CD4-positive, alpha-beta T cell (primary cell): ENCODE data around the gene S100Z. TPM values are rescaled to one million over a fixed set of nuclear protein-coding genes. Genes with fewer than 3 reads are reported as not detected.
"Not testable (repeated sequence)": the region's sequence is repeated elsewhere in the genome, so short reads cannot be mapped to it uniquely, and the experiment has no call there.

ENCODE experiments used
- ATAC-seq: fragments of 200-7000 bp; cut with Tn5 transposase; one replicate; pipeline ENCODE4 v1.10.0; 2022; ENCODE audit warnings: mild to moderate bottlenecking; ENCODE audit not compliant: poor library complexity
- CTCF ChIA-PET: fragments of 350-600 bp; sonication (Branson Sonifier 250); formaldehyde crosslinking; loops from one replicate; lab custom pipeline; 2021; ENCODE audit warnings: antibody characterized with exemption, inconsistent platforms; lab: Charles Lee
- POLR2A ChIA-PET: fragments of 350-600 bp; sonication (Branson Sonifier 250); formaldehyde crosslinking; loops from one replicate; lab custom pipeline; 2021; ENCODE audit warnings: antibody characterized with exemption, inconsistent platforms; lab: Charles Lee
- DNase-seq, 14 experiments: peaks; one replicate each; pipeline ENCODE4 v3.0.0-alpha.2; 2013 to 2020; ENCODE audit warnings: mixed read lengths in 2 of 14
- H3K27ac ChIP-seq, 2 donors: one replicate each; pipeline versions ENCODE4 v1.5.1 to v1.7.0; 2013; ENCODE audit warnings: low read length in 2 of 2, low read depth in 1 of 2, mild to moderate bottlenecking in 1 of 2
- H3K27me3 ChIP-seq, 2 experiments: 1 replicate in 1 of 2; 2 replicates in 1 of 2; pipeline versions ENCODE4 v1.6.1 to v1.7.0; 2013; ENCODE audit warnings: low read length in 2 of 2, control low read depth in 1 of 2, mild to moderate bottlenecking in 1 of 2, moderate library complexity in 1 of 2; ENCODE audit not compliant: insufficient read depth in 2 of 2, control insufficient read depth in 1 of 2
- H3K36me3 ChIP-seq: one replicate; pipeline ENCODE4 v1.6.1; 2013; ENCODE audit warnings: low read length, control low read depth; ENCODE audit not compliant: insufficient read depth
- H3K4me1 ChIP-seq: one replicate; pipeline ENCODE4 v1.6.1; 2013; ENCODE audit warnings: low read length, control low read depth; ENCODE audit not compliant: insufficient read depth
- H3K4me3 ChIP-seq: one replicate; pipeline ENCODE4 v1.5.1; 2013; ENCODE audit warnings: mild to moderate bottlenecking, low read length, moderate library complexity
- H3K9me3 ChIP-seq, 2 experiments: 1 replicate in 1 of 2; 2 replicates in 1 of 2; pipeline versions ENCODE4 v1.6.1 to v1.7.0; 2013; ENCODE audit warnings: low read length in 2 of 2, mild to moderate bottlenecking in 2 of 2, control low read depth in 1 of 2, moderate library complexity in 1 of 2; ENCODE audit not compliant: control insufficient read depth in 1 of 2, insufficient read depth in 1 of 2
- H3K27ac Mint-ChIP-seq: one replicate; pipeline ENCODE4 v1.8.0; 2020; ENCODE audit warnings: mixed read lengths
- H3K27me3 Mint-ChIP-seq: one replicate; pipeline ENCODE4 v1.8.0; 2021; ENCODE audit warnings: mixed read lengths
- H3K36me3 Mint-ChIP-seq: one replicate; pipeline ENCODE4 v1.8.0; 2021; ENCODE audit warnings: low read depth, mixed read lengths
- H3K4me1 Mint-ChIP-seq: one replicate; pipeline ENCODE4 v1.8.0; 2021; ENCODE audit warnings: low read depth, mixed read lengths
- H3K4me3 Mint-ChIP-seq: one replicate; pipeline ENCODE4 v1.8.0; 2020; ENCODE audit warnings: mild to moderate bottlenecking, mixed read lengths
- H3K9me3 Mint-ChIP-seq: one replicate; pipeline ENCODE4 v1.8.0; 2020; ENCODE audit warnings: mixed read lengths
- intact Hi-C, 2 experiments: fragments of 100-400 bp; cut with DNase I in 1 of 2; cut with micrococcal nuclease in 1 of 2; formaldehyde crosslinking; loops; one replicate each; pipeline versions ENCODE4 v1.15.1 to v1.9.0; 2023 to 2025; cut with DNase I, micrococcal nuclease
- total RNA-seq, 174 experiments: library from RNA in 2 of 174; stranded (reverse) in 2 of 174; gene quantifications; one replicate each; pipeline ENCODE4 v1.2.3 and lab custom pipeline; 2021 to 2026
- TF ChIP-seq, protein P1 (sequence below): fragments of 200-600 bp; IDR thresholded peaks from one replicate; pipeline ENCODE4 v1.8.0; 2022; ENCODE audit warnings: antibody characterized with exemption, mild to moderate bottlenecking

Gene S100Z
- total RNA-seq, 2 experiments from 2014 or later: 0.22 to 0.47 TPM

DNA sequence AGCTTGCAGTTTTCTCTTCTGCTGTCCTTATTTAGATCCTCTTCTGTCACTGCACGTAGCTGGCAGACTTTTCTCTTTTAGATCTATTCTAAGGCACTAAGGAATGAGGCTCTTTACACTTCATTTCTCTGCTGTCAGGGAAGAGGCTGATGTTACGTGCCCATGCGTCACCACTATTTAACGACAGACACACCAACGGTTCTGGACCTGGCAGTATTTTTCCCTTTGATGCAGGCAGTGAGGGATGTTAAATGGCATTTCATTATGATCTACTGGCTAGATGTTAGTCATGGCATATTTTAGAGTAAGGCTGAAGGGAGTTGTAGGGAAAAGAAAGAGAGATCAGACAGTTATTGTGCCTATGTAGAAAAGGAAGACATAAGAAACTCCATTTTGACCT is 94.8 kb downstream of the S100Z start:
- Mint-ChIP-seq H3K4me3 (no peak overlapping the region), H3K27ac (no peak overlapping the region), H3K27me3 (peaks cover 20% of the 10 kb centered on the region), H3K4me1 (no peaks in the 10 kb centered on the region), H3K36me3 (no peaks in the 10 kb centered on the region), H3K9me3 (no peaks in the 10 kb centered on the region)
- TF ChIP-seq, protein P1, sequence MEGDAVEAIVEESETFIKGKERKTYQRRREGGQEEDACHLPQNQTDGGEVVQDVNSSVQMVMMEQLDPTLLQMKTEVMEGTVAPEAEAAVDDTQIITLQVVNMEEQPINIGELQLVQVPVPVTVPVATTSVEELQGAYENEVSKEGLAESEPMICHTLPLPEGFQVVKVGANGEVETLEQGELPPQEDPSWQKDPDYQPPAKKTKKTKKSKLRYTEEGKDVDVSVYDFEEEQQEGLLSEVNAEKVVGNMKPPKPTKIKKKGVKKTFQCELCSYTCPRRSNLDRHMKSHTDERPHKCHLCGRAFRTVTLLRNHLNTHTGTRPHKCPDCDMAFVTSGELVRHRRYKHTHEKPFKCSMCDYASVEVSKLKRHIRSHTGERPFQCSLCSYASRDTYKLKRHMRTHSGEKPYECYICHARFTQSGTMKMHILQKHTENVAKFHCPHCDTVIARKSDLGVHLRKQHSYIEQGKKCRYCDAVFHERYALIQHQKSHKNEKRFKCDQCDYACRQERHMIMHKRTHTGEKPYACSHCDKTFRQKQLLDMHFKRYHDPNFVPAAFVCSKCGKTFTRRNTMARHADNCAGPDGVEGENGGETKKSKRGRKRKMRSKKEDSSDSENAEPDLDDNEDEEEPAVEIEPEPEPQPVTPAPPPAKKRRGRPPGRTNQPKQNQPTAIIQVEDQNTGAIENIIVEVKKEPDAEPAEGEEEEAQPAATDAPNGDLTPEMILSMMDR: no peak
- H3K27ac ChIP-seq: no peak overlapping the region
- no peaks in the 10 kb centered on the region for H3K27me3 ChIP-seq
- H3K36me3 ChIP-seq: no peaks in the 10 kb centered on the region
- DNase-seq (no peak), ATAC-seq (no peak)
- no peaks in the 10 kb centered on the region for H3K4me1 ChIP-seq
- ChIA-PET CTCF (no interaction called here), POLR2A (no interaction called here)
- H3K4me3 ChIP-seq: no peak overlapping the region
- H3K9me3 ChIP-seq: no peaks in the 10 kb centered on the region
- intact Hi-C loops: no loop called here

DNA sequence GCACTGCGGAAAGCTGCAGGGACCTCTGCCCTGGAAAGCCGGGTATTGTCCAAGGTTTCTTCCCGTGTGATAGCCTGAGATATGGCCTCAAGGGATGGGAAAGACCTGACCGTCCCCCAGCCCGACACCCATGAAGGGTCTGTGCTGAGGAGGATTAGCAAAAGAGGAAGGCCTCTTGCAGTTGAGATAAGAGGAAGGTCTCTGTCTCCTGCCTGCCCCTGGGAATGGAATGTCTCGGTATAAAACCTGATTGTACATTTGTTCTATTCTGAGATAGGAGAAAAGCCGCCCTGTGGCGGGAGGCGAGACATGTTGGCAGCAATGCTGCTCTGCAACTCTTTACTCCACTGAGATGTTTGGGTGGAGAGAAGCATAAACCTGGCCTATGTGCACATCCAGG is 95.4 kb downstream of the S100Z start:
- H3K27ac ChIP-seq, H3K4me3 Mint-ChIP-seq, H3K4me3 ChIP-seq, H3K4me1 Mint-ChIP-seq, H3K4me1 ChIP-seq, H3K36me3 Mint-ChIP-seq, H3K36me3 ChIP-seq, intact Hi-C loops, DNase-seq, H3K27ac Mint-ChIP-seq, H3K9me3 Mint-ChIP-seq, CTCF ChIA-PET, ATAC-seq, H3K27me3 ChIP-seq, POLR2A ChIA-PET, H3K9me3 ChIP-seq: not testable (repeated sequence)
- peaks cover 22% of the 10 kb centered on the region for H3K27me3 Mint-ChIP-seq

DNA sequence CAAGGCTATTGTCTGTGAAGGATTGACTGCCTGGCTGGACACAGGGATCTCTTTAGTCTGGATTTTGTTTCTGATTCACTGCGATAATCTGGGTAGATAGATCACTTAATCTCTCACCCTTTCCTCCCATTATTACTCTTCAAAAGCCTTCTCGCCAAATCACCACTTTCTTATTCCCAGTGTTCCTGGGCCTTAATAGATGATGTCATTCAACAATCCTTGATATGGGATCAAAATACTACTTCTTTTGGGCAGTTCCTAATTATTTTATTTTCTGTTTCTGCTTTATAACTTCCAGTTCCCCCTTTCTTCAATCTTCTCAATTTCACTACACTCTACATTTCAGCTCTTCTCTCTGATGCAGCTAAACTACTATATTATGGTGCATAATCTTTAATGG is 96.3 kb downstream of the S100Z start:
- H3K36me3 ChIP-seq: no peaks in the 10 kb centered on the region
- H3K4me1 ChIP-seq: no peaks in the 10 kb centered on the region
- Mint-ChIP-seq H3K9me3 (no peaks in the 10 kb centered on the region), H3K27ac (no peak overlapping the region), H3K36me3 (no peaks in the 10 kb centered on the region), H3K27me3 (peaks cover 23% of the 10 kb centered on the region), H3K4me1 (no peaks in the 10 kb centered on the region), H3K4me3 (no peak overlapping the region)
- no peak overlapping the region for H3K4me3 ChIP-seq
- DNase-seq (no peak), ATAC-seq (no peak)
- CTCF ChIA-PET: no interaction called here
- no peaks in the 10 kb centered on the region for H3K9me3 ChIP-seq
- H3K27ac ChIP-seq: no peak overlapping the region
- intact Hi-C loops: no loop called here
- POLR2A ChIA-PET: no interaction called here
- TF ChIP-seq, protein P1: no peak
- no peaks in the 10 kb centered on the region for H3K27me3 ChIP-seq

DNA sequence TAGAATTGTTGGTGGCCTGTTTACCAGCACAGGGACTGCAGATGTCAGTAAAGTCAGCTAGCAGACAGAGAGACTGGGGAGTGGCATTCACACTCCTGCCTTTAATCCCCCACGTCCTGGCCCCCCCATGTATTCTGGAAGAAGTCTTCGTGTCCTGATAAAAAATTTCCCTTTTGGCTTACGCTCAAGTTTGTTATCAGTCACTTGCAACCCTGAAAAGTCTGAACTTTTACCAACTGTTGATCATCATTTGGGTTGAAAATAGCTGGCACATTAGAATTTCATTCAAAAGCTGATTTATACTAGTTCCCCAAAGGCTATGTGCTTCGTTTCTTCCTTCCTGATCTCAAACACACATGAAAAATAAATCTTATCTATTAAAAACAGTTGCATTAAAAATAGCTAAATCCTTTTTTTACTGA is 97.3 kb downstream of the S100Z start:
- no peaks in the 10 kb centered on the region for H3K4me1 Mint-ChIP-seq
- no peaks in the 10 kb centered on the region for H3K4me1 ChIP-seq
- no peaks in the 10 kb centered on the region for H3K9me3 ChIP-seq
- H3K9me3 Mint-ChIP-seq: no peaks in the 10 kb centered on the region
- TF ChIP-seq, protein P1: no peak
- H3K36me3 ChIP-seq: no peaks in the 10 kb centered on the region
- DNase-seq (no peak), ATAC-seq (no peak)
- CTCF ChIA-PET: no interaction called here
- no peak overlapping the region for H3K27ac Mint-ChIP-seq
- no peak overlapping the region for H3K27ac ChIP-seq
- intact Hi-C loops: no loop called here
- peaks cover 26% of the 10 kb centered on the region for H3K27me3 Mint-ChIP-seq
- H3K4me3 Mint-ChIP-seq: no peak overlapping the region
- POLR2A ChIA-PET: no interaction called here
- H3K4me3 ChIP-seq: no peak overlapping the region
- H3K36me3 Mint-ChIP-seq: no peaks in the 10 kb centered on the region
- peaks cover 0 to 1% of the 10 kb centered on the region in 2 experiments for H3K27me3 ChIP-seq
